Neuronal stem cell (in vitro differentiated cells): ENCODE results near the gene IMMP2L.

Experiments used
- DNase-seq: peaks from one replicate; pipeline ENCODE4 v3.0.0-alpha.2; 2013; ENCODE audit warnings: low spot score
- H2AFZ ChIP-seq: one replicate; pipeline ENCODE4 v1.6.1; 2013; ENCODE audit warnings: mild to moderate bottlenecking, low read length, inconsistent platforms
- H2AK5ac ChIP-seq: 2 replicates; pipeline ENCODE4 v1.6.1; 2013; ENCODE audit warnings: low read depth, mild to moderate bottlenecking, inconsistent platforms, low read length, moderate library complexity, mixed read lengths
- H2BK120ac ChIP-seq: 2 replicates; pipeline ENCODE4 v1.6.1; 2013; ENCODE audit warnings: low read depth, mild to moderate bottlenecking, inconsistent platforms, low read length, moderate library complexity, mixed read lengths
- H2BK12ac ChIP-seq: one replicate; pipeline ENCODE4 v1.6.1; 2013; ENCODE audit warnings: low read length, inconsistent platforms
- H2BK15ac ChIP-seq: 2 replicates; pipeline ENCODE4 v1.6.1; 2013; ENCODE audit warnings: mild to moderate bottlenecking, low read length, inconsistent platforms, mixed read lengths
- H2BK5ac ChIP-seq: one replicate; pipeline ENCODE4 v1.6.1; 2013; ENCODE audit warnings: inconsistent platforms, mild to moderate bottlenecking, low read length, moderate library complexity
- H3K14ac ChIP-seq: one replicate; pipeline ENCODE4 v1.6.1; 2013; ENCODE audit warnings: low read length, inconsistent platforms
- H3K18ac ChIP-seq: 2 replicates; pipeline ENCODE4 v1.6.1; 2013; ENCODE audit warnings: low read length, inconsistent platforms
- H3K23ac ChIP-seq: 2 replicates; pipeline ENCODE4 v1.6.1; 2013; ENCODE audit warnings: low read depth, mild to moderate bottlenecking, mixed read lengths, low read length, inconsistent platforms; ENCODE audit not compliant: poor library complexity
- H3K27ac ChIP-seq: replicated peaks from 3 replicates; pipeline ENCODE4 v1.5.1; 2013; ENCODE audit warnings: low read length, inconsistent platforms
- H3K27me3 ChIP-seq, 3 experiments: 2 replicates each; pipeline ENCODE4 v1.6.1; 2013; ENCODE audit warnings: low read length in 3 of 3, mild to moderate bottlenecking in 2 of 3, inconsistent platforms in 1 of 3, low read depth in 1 of 3, mixed read lengths in 1 of 3, moderate library complexity in 1 of 3; ENCODE audit not compliant: control insufficient read depth in 3 of 3, insufficient read depth in 3 of 3
- H3K36me3 ChIP-seq, 2 donors: replicated peaks in 1 of 2; 2 replicates each; pipeline ENCODE4 v1.6.1; 2013; ENCODE audit warnings: low read length in 2 of 2; ENCODE audit not compliant: control insufficient read depth in 2 of 2, insufficient read depth in 2 of 2
- H3K4ac ChIP-seq: 2 replicates; pipeline ENCODE4 v1.6.1; 2013; ENCODE audit warnings: inconsistent platforms, mild to moderate bottlenecking, low read length, moderate library complexity
- H3K4me1 ChIP-seq, 2 donors: 1 replicate in 1 of 2; 2 replicates in 1 of 2; pipeline ENCODE4 v1.6.1; 2013; ENCODE audit warnings: low read length in 2 of 2, low read depth in 1 of 2; ENCODE audit not compliant: control insufficient read depth in 2 of 2, insufficient read depth in 1 of 2
- H3K4me2 ChIP-seq: one replicate; pipeline ENCODE4 v1.6.1; 2013; ENCODE audit warnings: mild to moderate bottlenecking, low read length, inconsistent platforms; ENCODE audit not compliant: insufficient read depth, poor library complexity, severe bottlenecking
- H3K4me3 ChIP-seq, 2 donors: 2 replicates each; pipeline ENCODE4 v1.5.1; 2013; ENCODE audit warnings: low read length in 2 of 2, mild to moderate bottlenecking in 2 of 2, inconsistent platforms in 1 of 2, moderate library complexity in 1 of 2
- H3K79me1 ChIP-seq: one replicate; pipeline ENCODE4 v1.6.1; 2013; ENCODE audit warnings: low read depth, mild to moderate bottlenecking, inconsistent platforms, low read length, moderate library complexity
- H3K9ac ChIP-seq: one replicate; pipeline ENCODE4 v1.6.1; 2013; ENCODE audit warnings: mild to moderate bottlenecking, low read depth, low read length, inconsistent platforms; ENCODE audit not compliant: poor library complexity
- H3K9me3 ChIP-seq, 2 donors: replicated peaks in 1 of 2; 2 replicates each; pipeline versions ENCODE3 to v1.6.1; 2013; ENCODE audit warnings: low read length in 2 of 2, mild to moderate bottlenecking in 2 of 2, inconsistent platforms in 1 of 2, low read depth in 1 of 2, mixed read lengths in 1 of 2, moderate library complexity in 1 of 2; ENCODE audit not compliant: control insufficient read depth in 2 of 2, insufficient read depth in 1 of 2
- H4K8ac ChIP-seq: one replicate; pipeline ENCODE4 v1.6.1; 2013; ENCODE audit warnings: low read depth, mild to moderate bottlenecking, inconsistent platforms, low read length, moderate library complexity
- H4K91ac ChIP-seq: one replicate; pipeline ENCODE4 v1.6.1; 2013; ENCODE audit warnings: low read length, low read depth, mild to moderate bottlenecking, inconsistent platforms; ENCODE audit not compliant: poor library complexity
- WGBS, 2 donors: extraction: QIAGEN DNeasy Blood & Tissue Kit; methylation state at CpG; one replicate each; pipeline ENCODE4 v1.1.7; 2013; ENCODE audit warnings: missing lambda C conversion rate in 2 of 2, mixed read lengths in 1 of 2; ENCODE audit not compliant: insufficient read length in 2 of 2, insufficient replicate concordance in 1 of 2; ENCODE audit errors: extremely low coverage in 2 of 2; 5-methylcytosine and 5-hydroxymethylcytosine counted together

Gene IMMP2L

GRCh38 chr7:111346219-111346618 lies 216.1 kb downstream of the IMMP2L start:
- no peak overlapping the region for H4K8ac ChIP-seq
- H3K14ac ChIP-seq = no peak overlapping the region
- no peak overlapping the region for H3K27ac ChIP-seq
- no peaks in the 10 kb centered on the region for H3K36me3 ChIP-seq
- no peak overlapping the region for H3K9ac ChIP-seq
- no peak overlapping the region for H3K4ac ChIP-seq
- no peak overlapping the region for H2BK120ac ChIP-seq
- no peak overlapping the region for H2BK15ac ChIP-seq
- H3K79me1 ChIP-seq = no peaks in the 10 kb centered on the region
- H2BK5ac ChIP-seq = no peak overlapping the region
- H3K9me3 ChIP-seq = peaks cover 4 to 8% of the 10 kb centered on the region in 2 donors
- peaks cover 0 to 2% of the 10 kb centered on the region in 2 donors for H3K4me1 ChIP-seq
- H4K91ac ChIP-seq = no peak overlapping the region
- H3K4me3 ChIP-seq = no peak overlapping the region
- H2AK5ac ChIP-seq = no peak overlapping the region
- no peak overlapping the region for H2AFZ ChIP-seq
- no peaks in the 10 kb centered on the region for H3K27me3 ChIP-seq
- H3K4me2 ChIP-seq = no peak overlapping the region
- H3K23ac ChIP-seq = no peak overlapping the region
- no peak overlapping the region for H2BK12ac ChIP-seq
- no peak for DNase-seq
- H3K18ac ChIP-seq = no peak overlapping the region

- Histone ChIP-seq H3K23ac (no peak overlapping the region), H2AK5ac (no peak overlapping the region), H3K4me3 (no peak overlapping the region), H3K27ac (no peak overlapping the region), H2AFZ (no peak overlapping the region), H2BK5ac (no peak overlapping the region), H3K18ac (no peak overlapping the region), H2BK120ac (no peak overlapping the region), H4K8ac (no peak overlapping the region), H3K9ac (no peak overlapping the region), H3K79me1 (no peaks in the 10 kb centered on the region), H3K4me2 (no peak overlapping the region), H3K4ac (no peak overlapping the region), H4K91ac (no peak overlapping the region), H2BK15ac (no peak overlapping the region), H3K4me1 (no peaks in the 10 kb centered on the region), H3K27me3 (no peaks in the 10 kb centered on the region), H3K14ac (no peak overlapping the region), H3K36me3 (no peaks in the 10 kb centered on the region), H2BK12ac (no peak overlapping the region), H3K9me3 (peaks cover 4 to 8% of the 10 kb centered on the region in 2 donors)
- no peak for DNase-seq
Measured at GRCh38 chr7:111343017-111343416, 219.3 kb downstream of the IMMP2L start.

- H3K4me2 ChIP-seq = no peak overlapping the region
- H2BK5ac ChIP-seq = no peak overlapping the region
- H3K27me3 ChIP-seq = no peaks in the 10 kb centered on the region
- no peaks in the 10 kb centered on the region for H3K79me1 ChIP-seq
- H3K36me3 ChIP-seq = no peaks in the 10 kb centered on the region
- no peak overlapping the region for H4K8ac ChIP-seq
- no peaks in the 10 kb centered on the region for H3K4me1 ChIP-seq
- no peak overlapping the region for H3K14ac ChIP-seq
- no peak overlapping the region for H3K27ac ChIP-seq
- no peak overlapping the region for H3K4ac ChIP-seq
- H3K18ac ChIP-seq = no peak overlapping the region
- H2AK5ac ChIP-seq = no peak overlapping the region
- H2BK15ac ChIP-seq = no peak overlapping the region
- H2BK12ac ChIP-seq = no peak overlapping the region
- H4K91ac ChIP-seq = no peak overlapping the region
- peaks cover 4 to 8% of the 10 kb centered on the region in 2 donors for H3K9me3 ChIP-seq
- H3K23ac ChIP-seq = no peak overlapping the region
- H3K4me3 ChIP-seq = no peak overlapping the region
- WGBS, 2 donors = no CpG with 5 or more reads among the region's 1 CpG
- H2BK120ac ChIP-seq = no peak overlapping the region
- no peak overlapping the region for H3K9ac ChIP-seq
- DNase-seq = no peak
- no peak overlapping the region for H2AFZ ChIP-seq
Measured at GRCh38 chr7:111339006-111339405, 223.3 kb downstream of the IMMP2L start.

- no peak overlapping the region for H2BK5ac ChIP-seq
- no CpG with 5 or more reads among the region's 1 CpG for WGBS, 2 donors
- H3K14ac ChIP-seq = no peak overlapping the region
- H3K4ac ChIP-seq = no peak overlapping the region
- no peak overlapping the region for H3K9ac ChIP-seq
- no peak overlapping the region for H4K8ac ChIP-seq
- H2BK120ac ChIP-seq = no peak overlapping the region
- H3K18ac ChIP-seq = no peak overlapping the region
- no peak overlapping the region for H3K23ac ChIP-seq
- H3K4me2 ChIP-seq = no peak overlapping the region
- H2BK12ac ChIP-seq = no peak overlapping the region
- H2BK15ac ChIP-seq = no peak overlapping the region
- H4K91ac ChIP-seq = no peak overlapping the region
- H2AK5ac ChIP-seq = no peak overlapping the region
- H3K27ac ChIP-seq = no peak overlapping the region
- H3K9me3 ChIP-seq = peaks cover 0 to 7% of the 10 kb centered on the region in 2 donors
- H3K79me1 ChIP-seq = no peaks in the 10 kb centered on the region
- H2AFZ ChIP-seq = no peak overlapping the region
- no peaks in the 10 kb centered on the region for H3K4me1 ChIP-seq
- no peak overlapping the region for H3K4me3 ChIP-seq
- no peak for DNase-seq
- no peaks in the 10 kb centered on the region for H3K36me3 ChIP-seq
- H3K27me3 ChIP-seq = no peaks in the 10 kb centered on the region
Measured at GRCh38 chr7:111333010-111333409, 229.3 kb downstream of the IMMP2L start.
